Activated CD8-positive, alpha-beta memory T cell treated with anti-CD3 and anti-CD28 coated beads, Interleukin-2, amount 50 U/mL, for 1 hour (primary cell): Measurements from ENCODE around the gene GRAMD2B.

ENCODE experiments used
- DNase-seq: peaks from one replicate; pipeline ENCODE4 v3.0.0-alpha.2; 2020; ENCODE audit errors: extremely low read depth

The GRAMD2B gene

GRCh38 chr5:126536874-126537273 is 113.7 kb downstream of the GRAMD2B start:
- no peak for DNase-seq

GRCh38 chr5:126538579-126538978 is 115.4 kb downstream of the GRAMD2B start:
- no peak for DNase-seq

GRCh38 chr5:126540631-126541030 is 117.4 kb downstream of the GRAMD2B start:
- DNase-seq = no peak

GRCh38 chr5:126542441-126542840 is 119.2 kb downstream of the GRAMD2B start:
- no peak for DNase-seq

- DNase-seq = no peak
Observed at GRCh38 chr5:126543009-126543408, 119.8 kb downstream of the GRAMD2B start.

- DNase-seq = no peak
Observed at GRCh38 chr5:126543660-126544059, 120.5 kb downstream of the GRAMD2B start.
